GM12878 (cell line): ENCODE results near the gene ANO10. TPM values are rescaled to one million over a fixed set of nuclear protein-coding genes. Genes with fewer than 3 reads are reported as not detected.

ENCODE experiments used
- ATAC-seq: fragments of 200-7000 bp; cut with Tn5 transposase; 3 replicates; pipeline ENCODE4 v1.9.1; 2020; ENCODE audit warnings: mild to moderate bottlenecking, moderate library complexity
- BruUV-seq: library from RNA; stranded (reverse); fragments of 400-500 nt; replicated peaks from 2 replicates; lab custom pipeline; 2021; lab: Mats Ljungman, UMichigan
- CTCF ChIA-PET: fragments of 300-600 bp; sonication (Branson Sonifier 250); formaldehyde crosslinking; extraction: SDS; loops from one replicate; lab custom pipeline; 2021; ENCODE audit warnings: inconsistent platforms; lab: Yijun Ruan, JAX
- POLR2A ChIA-PET: fragments of 350-600 bp; formaldehyde crosslinking; extraction: SDS; loops from one replicate; lab custom pipeline; 2021; ENCODE audit warnings: inconsistent platforms; lab: Charles Lee
- RAD21 ChIA-PET: fragments of 300-600 bp; sonication (Branson Sonifier 250); formaldehyde crosslinking; loops from one replicate; lab custom pipeline; 2023; ENCODE audit warnings: antibody characterized with exemption; ENCODE audit not compliant: unreplicated experiment; lab: Charles Lee
- SMC1A ChIA-PET: fragments of 300-600 bp; sonication (Branson Sonifier 250); formaldehyde crosslinking; loops from one replicate; lab custom pipeline; 2023; ENCODE audit not compliant: unreplicated experiment, uncharacterized antibody; lab: Charles Lee
- DNase-seq: peaks from one replicate; pipeline ENCODE4 v3.0.0-alpha.2; 2011; ENCODE audit warnings: low read depth, low spot score
- FAIRE-seq: peaks from 3 replicates; lab custom pipeline; 2011; peaks lifted over from hg19 to GRCh38; lab: Jason Lieb, UNC
- H2AFZ ChIP-seq: 2 replicates; pipeline ENCODE4 v1.6.0; 2011; ENCODE audit warnings: low read depth, low read length, control low read depth; ENCODE audit not compliant: control insufficient read depth
- H3K27ac ChIP-seq: 2 replicates; pipeline ENCODE4 v1.5.1; 2011; ENCODE audit warnings: control low read depth; ENCODE audit not compliant: control insufficient read depth, insufficient read depth
- H3K27me3 ChIP-seq, 2 experiments: replicated peaks in 1 of 2; 2 replicates each; pipeline versions ENCODE4 v1.6.0 to v1.6.1; 2011; ENCODE audit warnings: low read length in 1 of 2; ENCODE audit not compliant: control insufficient read depth in 2 of 2, insufficient read depth in 2 of 2
- H3K36me3 ChIP-seq, 2 experiments: 2 replicates each; pipeline ENCODE4 v1.5.1; 2011; ENCODE audit warnings: low read length in 1 of 2; ENCODE audit not compliant: control insufficient read depth in 2 of 2, insufficient read depth in 2 of 2
- H3K4me1 ChIP-seq: 2 replicates; pipeline ENCODE4 v1.6.1; 2011; ENCODE audit warnings: mild to moderate bottlenecking, low read length, moderate library complexity, mixed read lengths; ENCODE audit not compliant: control insufficient read depth, insufficient read depth
- H3K4me2 ChIP-seq: 2 replicates; pipeline ENCODE4 v1.6.0; 2011; ENCODE audit warnings: control low read depth; ENCODE audit not compliant: control insufficient read depth, insufficient read depth
- H3K4me3 ChIP-seq: fragments of 200-600 bp; sonication (generic); 2 replicates; pipeline ENCODE4 v1.5.1; 2016
- H3K79me2 ChIP-seq: 2 replicates; pipeline ENCODE4 v1.6.0; 2011; ENCODE audit warnings: low read length; ENCODE audit not compliant: control insufficient read depth, insufficient read depth
- H3K9ac ChIP-seq: 2 replicates; pipeline ENCODE4 v1.8.0; 2011; ENCODE audit warnings: low read length, control low read depth, mixed read lengths; ENCODE audit not compliant: control insufficient read depth, insufficient read depth
- H3K9me3 ChIP-seq: replicated peaks from 3 replicates; pipeline ENCODE4 v1.5.1; 2011; ENCODE audit warnings: mild to moderate bottlenecking, low read length; ENCODE audit not compliant: control insufficient read depth, insufficient read depth
- H4K20me1 ChIP-seq: 2 replicates; pipeline ENCODE4 v1.6.0; 2011; ENCODE audit not compliant: control insufficient read depth, insufficient read depth
- GATAD2B ChIP-seq: fragments of 450-650 bp; conservative IDR thresholded peaks from 2 replicates; pipeline ENCODE4 v1.6.1; 2017; ENCODE audit warnings: low read depth, mild to moderate bottlenecking, moderate library complexity
- IKZF1 ChIP-seq: fragments of 450-650 bp; conservative IDR thresholded peaks from 2 replicates; pipeline ENCODE4 v1.6.1; 2017; ENCODE audit warnings: antibody characterized with exemption, mild to moderate bottlenecking
- NBN ChIP-seq: fragments of 450-650 bp; IDR thresholded peaks from 2 replicates; pipeline ENCODE4 v1.6.1; 2016
- NFIC ChIP-seq: IDR thresholded peaks from 2 replicates; pipeline ENCODE4 v1.6.1; 2012; ENCODE audit warnings: low read depth, mild to moderate bottlenecking, inconsistent platforms, low read length, moderate library complexity
- NKRF ChIP-seq: fragments of 450-650 bp; conservative IDR thresholded peaks from 2 replicates; pipeline ENCODE4 v1.6.1; 2017; ENCODE audit warnings: mild to moderate bottlenecking, moderate library complexity
- STAT3 ChIP-seq: IDR thresholded peaks from 2 replicates; pipeline ENCODE4 v1.6.1; 2011; ENCODE audit warnings: low read depth, low read length, improper control_type of control experiment
- WGBS: methylation state at CpG from one replicate; pipeline ENCODE4 v1.1.6; 2016; ENCODE audit warnings: low lambda C conversion rate; ENCODE audit not compliant: insufficient replicate concordance, insufficient coverage; ENCODE audit errors: missing lambda C conversion rate; 5-methylcytosine and 5-hydroxymethylcytosine counted together
- in situ Hi-C: fragments of 300-500 bp; cut with MboI; formaldehyde crosslinking; loops from 9 replicates; pipeline ENCODE4 v1.14.3; 2018; ENCODE audit warnings: mixed read lengths
- intact Hi-C: fragments of 100-400 bp; cut with micrococcal nuclease; formaldehyde crosslinking; loops from one replicate; pipeline ENCODE4 v1.14.2; 2022; ENCODE audit not compliant: unreplicated experiment
- polyA plus RNA-seq, 11 experiments: library from polyadenylated mRNA; depleted of rRNA in 4 of 11; unstranded in 6 of 11; stranded (reverse) in 5 of 11; fragments of >200 nt; fragmentation: Nextera tagmentation in 4 of 11; fragmentation: Illumina TruSeq in 1 of 11; extraction: Ambion mirVana in 4 of 11; extraction: Trizol in 1 of 11; gene quantifications; 1 replicate in 1 of 11; 2 replicates in 10 of 11; pipeline versions ENCODE4 v1.2.1 to v1.2.3, GENCODE V29; 2011 to 2016; ENCODE audit warnings: inconsistent platforms in 2 of 11, missing spikeins in 2 of 11, low read depth in 1 of 11
- total RNA-seq, 4 experiments: library from RNA; depleted of rRNA in 3 of 4; stranded (reverse); fragments of >200 nt in 3 of 4; fragmentation: Illumina TruSeq in 1 of 4; extraction: Trizol in 1 of 4; gene quantifications; 2 replicates each; pipeline versions ENCODE4 v1.2.1 to v1.2.3, GENCODE V29; 2013 to 2021
- TF ChIP-seq, protein P1 (sequence below): fragments of 450-650 bp; IDR thresholded peaks from 2 replicates; pipeline ENCODE4 v1.6.1; 2018; ENCODE audit warnings: mild to moderate bottlenecking, low read depth, moderate library complexity; ENCODE audit not compliant: partially characterized antibody
- TF ChIP-seq, protein P2 (sequence below): fragments of 450-650 bp; formaldehyde crosslinking; IDR thresholded peaks from 2 replicates; pipeline ENCODE4 v1.4.0; 2020; ENCODE audit warnings: mild to moderate bottlenecking, moderate library complexity
- TF ChIP-seq, protein P3 (sequence below): IDR thresholded peaks from 2 replicates; pipeline ENCODE4 v1.6.1; 2012; ENCODE audit warnings: mild to moderate bottlenecking, low read depth, low read length

Gene ANO10
- total and polyA plus RNA-seq, 10 of the 15 experiments (the other 5 are each of a cell fraction or from before 2014, with no cell fraction given) = 0.29 to 21.9 (median 1.6) TPM

DNA sequence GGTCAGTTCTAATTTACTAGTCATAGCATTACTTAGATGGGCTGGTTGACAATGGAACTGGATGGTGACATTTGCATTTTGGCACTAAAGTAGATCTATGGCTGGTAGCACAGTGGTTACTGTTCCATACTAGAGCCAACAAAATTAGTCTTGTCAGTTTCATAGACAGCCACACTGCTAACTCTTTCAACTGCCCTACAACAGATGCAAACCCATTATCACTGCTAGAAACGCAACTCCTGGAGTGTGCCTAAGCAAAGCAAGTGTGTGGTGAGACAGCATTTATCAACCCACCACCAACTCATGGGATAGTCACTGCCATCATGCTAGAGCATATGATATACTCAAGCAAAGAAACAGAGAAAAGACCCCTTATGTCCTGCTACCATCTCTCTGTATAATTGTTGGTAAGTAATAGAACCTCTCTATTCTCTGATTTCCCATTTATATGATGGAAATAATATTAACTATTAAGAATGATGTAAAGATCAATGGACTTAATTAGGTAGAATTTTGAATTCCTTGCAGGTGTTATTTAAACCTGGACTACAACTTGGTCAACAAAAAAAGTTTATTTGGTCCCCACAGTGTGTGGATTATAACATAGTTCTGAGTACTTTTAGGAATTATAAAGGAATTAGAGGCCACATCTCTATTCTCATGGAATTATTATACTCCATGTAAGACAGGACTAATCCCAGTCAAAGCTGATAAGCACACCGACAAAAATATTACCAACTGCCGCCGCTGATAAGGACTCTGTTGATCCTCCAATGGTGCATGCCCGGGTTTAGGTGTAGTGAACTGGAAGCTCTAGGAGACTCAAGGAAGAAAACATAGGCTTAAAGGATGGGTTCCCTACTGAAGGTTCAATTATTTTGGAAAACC is 49.1 kb upstream of the ANO10 start:
- H3K79me2 ChIP-seq = no peaks in the 10 kb centered on the region
- in situ Hi-C loops (no loop called here), intact Hi-C loops (no loop called here)
- H3K9ac ChIP-seq = no peak overlapping the region
- FAIRE-seq (no peak), ATAC-seq (no peak), DNase-seq (no peak)
- 73% methylated on average over 5 of the region's 5 CpGs for WGBS
- H2AFZ ChIP-seq = no peak overlapping the region
- no peaks in the 10 kb centered on the region for H4K20me1 ChIP-seq
- ChIA-PET RAD21 (no interaction called here), SMC1A (no interaction called here), CTCF (no interaction called here), POLR2A (no interaction called here)
- H3K4me3 ChIP-seq = no peak overlapping the region
- no peaks in the 10 kb centered on the region for H3K9me3 ChIP-seq
- no peak overlapping the region for H3K4me2 ChIP-seq
- no peaks in the 10 kb centered on the region for H3K27me3 ChIP-seq
- BruUV-seq = no TSS peak
- no peaks in the 10 kb centered on the region for H3K36me3 ChIP-seq
- no peak overlapping the region for H3K27ac ChIP-seq
- no peaks in the 10 kb centered on the region for H3K4me1 ChIP-seq
- TF ChIP-seq GATAD2B = no peak
- TF ChIP-seq STAT3 = no peak
- TF ChIP-seq, protein P1, sequence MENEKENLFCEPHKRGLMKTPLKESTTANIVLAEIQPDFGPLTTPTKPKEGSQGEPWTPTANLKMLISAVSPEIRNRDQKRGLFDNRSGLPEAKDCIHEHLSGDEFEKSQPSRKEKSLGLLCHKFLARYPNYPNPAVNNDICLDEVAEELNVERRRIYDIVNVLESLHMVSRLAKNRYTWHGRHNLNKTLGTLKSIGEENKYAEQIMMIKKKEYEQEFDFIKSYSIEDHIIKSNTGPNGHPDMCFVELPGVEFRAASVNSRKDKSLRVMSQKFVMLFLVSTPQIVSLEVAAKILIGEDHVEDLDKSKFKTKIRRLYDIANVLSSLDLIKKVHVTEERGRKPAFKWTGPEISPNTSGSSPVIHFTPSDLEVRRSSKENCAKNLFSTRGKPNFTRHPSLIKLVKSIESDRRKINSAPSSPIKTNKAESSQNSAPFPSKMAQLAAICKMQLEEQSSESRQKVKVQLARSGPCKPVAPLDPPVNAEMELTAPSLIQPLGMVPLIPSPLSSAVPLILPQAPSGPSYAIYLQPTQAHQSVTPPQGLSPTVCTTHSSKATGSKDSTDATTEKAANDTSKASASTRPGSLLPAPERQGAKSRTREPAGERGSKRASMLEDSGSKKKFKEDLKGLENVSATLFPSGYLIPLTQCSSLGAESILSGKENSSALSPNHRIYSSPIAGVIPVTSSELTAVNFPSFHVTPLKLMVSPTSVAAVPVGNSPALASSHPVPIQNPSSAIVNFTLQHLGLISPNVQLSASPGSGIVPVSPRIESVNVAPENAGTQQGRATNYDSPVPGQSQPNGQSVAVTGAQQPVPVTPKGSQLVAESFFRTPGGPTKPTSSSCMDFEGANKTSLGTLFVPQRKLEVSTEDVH = no peak
- no peak for TF ChIP-seq NBN
- no peak for TF ChIP-seq IKZF1
- no peak for TF ChIP-seq NKRF
- TF ChIP-seq, protein P2, sequence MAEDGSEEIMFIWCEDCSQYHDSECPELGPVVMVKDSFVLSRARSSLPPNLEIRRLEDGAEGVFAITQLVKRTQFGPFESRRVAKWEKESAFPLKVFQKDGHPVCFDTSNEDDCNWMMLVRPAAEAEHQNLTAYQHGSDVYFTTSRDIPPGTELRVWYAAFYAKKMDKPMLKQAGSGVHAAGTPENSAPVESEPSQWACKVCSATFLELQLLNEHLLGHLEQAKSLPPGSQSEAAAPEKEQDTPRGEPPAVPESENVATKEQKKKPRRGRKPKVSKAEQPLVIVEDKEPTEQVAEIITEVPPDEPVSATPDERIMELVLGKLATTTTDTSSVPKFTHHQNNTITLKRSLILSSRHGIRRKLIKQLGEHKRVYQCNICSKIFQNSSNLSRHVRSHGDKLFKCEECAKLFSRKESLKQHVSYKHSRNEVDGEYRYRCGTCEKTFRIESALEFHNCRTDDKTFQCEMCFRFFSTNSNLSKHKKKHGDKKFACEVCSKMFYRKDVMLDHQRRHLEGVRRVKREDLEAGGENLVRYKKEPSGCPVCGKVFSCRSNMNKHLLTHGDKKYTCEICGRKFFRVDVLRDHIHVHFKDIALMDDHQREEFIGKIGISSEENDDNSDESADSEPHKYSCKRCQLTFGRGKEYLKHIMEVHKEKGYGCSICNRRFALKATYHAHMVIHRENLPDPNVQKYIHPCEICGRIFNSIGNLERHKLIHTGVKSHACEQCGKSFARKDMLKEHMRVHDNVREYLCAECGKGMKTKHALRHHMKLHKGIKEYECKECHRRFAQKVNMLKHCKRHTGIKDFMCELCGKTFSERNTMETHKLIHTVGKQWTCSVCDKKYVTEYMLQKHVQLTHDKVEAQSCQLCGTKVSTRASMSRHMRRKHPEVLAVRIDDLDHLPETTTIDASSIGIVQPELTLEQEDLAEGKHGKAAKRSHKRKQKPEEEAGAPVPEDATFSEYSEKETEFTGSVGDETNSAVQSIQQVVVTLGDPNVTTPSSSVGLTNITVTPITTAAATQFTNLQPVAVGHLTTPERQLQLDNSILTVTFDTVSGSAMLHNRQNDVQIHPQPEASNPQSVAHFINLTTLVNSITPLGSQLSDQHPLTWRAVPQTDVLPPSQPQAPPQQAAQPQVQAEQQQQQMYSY (CRISPR knock-in tag) = no peak
- TF ChIP-seq NFIC = no peak
- TF ChIP-seq, protein P3, sequence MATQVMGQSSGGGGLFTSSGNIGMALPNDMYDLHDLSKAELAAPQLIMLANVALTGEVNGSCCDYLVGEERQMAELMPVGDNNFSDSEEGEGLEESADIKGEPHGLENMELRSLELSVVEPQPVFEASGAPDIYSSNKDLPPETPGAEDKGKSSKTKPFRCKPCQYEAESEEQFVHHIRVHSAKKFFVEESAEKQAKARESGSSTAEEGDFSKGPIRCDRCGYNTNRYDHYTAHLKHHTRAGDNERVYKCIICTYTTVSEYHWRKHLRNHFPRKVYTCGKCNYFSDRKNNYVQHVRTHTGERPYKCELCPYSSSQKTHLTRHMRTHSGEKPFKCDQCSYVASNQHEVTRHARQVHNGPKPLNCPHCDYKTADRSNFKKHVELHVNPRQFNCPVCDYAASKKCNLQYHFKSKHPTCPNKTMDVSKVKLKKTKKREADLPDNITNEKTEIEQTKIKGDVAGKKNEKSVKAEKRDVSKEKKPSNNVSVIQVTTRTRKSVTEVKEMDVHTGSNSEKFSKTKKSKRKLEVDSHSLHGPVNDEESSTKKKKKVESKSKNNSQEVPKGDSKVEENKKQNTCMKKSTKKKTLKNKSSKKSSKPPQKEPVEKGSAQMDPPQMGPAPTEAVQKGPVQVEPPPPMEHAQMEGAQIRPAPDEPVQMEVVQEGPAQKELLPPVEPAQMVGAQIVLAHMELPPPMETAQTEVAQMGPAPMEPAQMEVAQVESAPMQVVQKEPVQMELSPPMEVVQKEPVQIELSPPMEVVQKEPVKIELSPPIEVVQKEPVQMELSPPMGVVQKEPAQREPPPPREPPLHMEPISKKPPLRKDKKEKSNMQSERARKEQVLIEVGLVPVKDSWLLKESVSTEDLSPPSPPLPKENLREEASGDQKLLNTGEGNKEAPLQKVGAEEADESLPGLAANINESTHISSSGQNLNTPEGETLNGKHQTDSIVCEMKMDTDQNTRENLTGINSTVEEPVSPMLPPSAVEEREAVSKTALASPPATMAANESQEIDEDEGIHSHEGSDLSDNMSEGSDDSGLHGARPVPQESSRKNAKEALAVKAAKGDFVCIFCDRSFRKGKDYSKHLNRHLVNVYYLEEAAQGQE = no peak
